Mesodermal cell (in vitro differentiated cells): ENCODE measurements around the gene WBP2.
A peak's percentile ranks its signal among the peaks of the same experiment; 100 is the strongest.

Experiments
- H3K27ac ChIP-seq: 2 replicates; pipeline ENCODE4 v1.7.0; 2013; ENCODE audit warnings: mild to moderate bottlenecking, low read depth, low read length, moderate library complexity; ENCODE audit not compliant: severe bottlenecking
- H3K36me3 ChIP-seq: 2 replicates; pipeline ENCODE4 v1.7.1; 2013; ENCODE audit warnings: mild to moderate bottlenecking, low read length, moderate library complexity; ENCODE audit not compliant: control insufficient read depth, insufficient read depth
- H3K4me1 ChIP-seq: one replicate; pipeline ENCODE4 v1.7.1; 2013; ENCODE audit warnings: mild to moderate bottlenecking, low read length; ENCODE audit not compliant: insufficient read depth, control insufficient read depth, poor library complexity, severe bottlenecking
- H3K4me3 ChIP-seq: 2 replicates; pipeline ENCODE4 v1.7.0; 2013; ENCODE audit warnings: low read length, control low read depth, mild to moderate bottlenecking; ENCODE audit not compliant: insufficient read depth, poor library complexity, severe bottlenecking; ENCODE audit errors: extremely low read depth
- H3K9me3 ChIP-seq: 2 replicates; pipeline ENCODE4 v1.7.1; 2013; ENCODE audit warnings: mild to moderate bottlenecking, low read length, moderate library complexity; ENCODE audit not compliant: control insufficient read depth
- WGBS, 2 experiments: methylation state at CpG; one replicate each; pipeline ENCODE4 v1.1.5; 2013; ENCODE audit warnings: missing lambda C conversion rate in 2 of 2; ENCODE audit not compliant: insufficient coverage in 2 of 2; 5-methylcytosine and 5-hydroxymethylcytosine counted together

The WBP2 gene

GRCh38 chr17:75832164-75832651, 22.9 kb downstream of the WBP2 start:
- Histone ChIP-seq H3K4me3 (no peak overlapping the region), H3K9me3 (no peaks in the 10 kb centered on the region), H3K36me3 (no peaks in the 10 kb centered on the region), H3K27ac (no peak overlapping the region), H3K4me1 (peaks cover 18% of the 10 kb centered on the region)
- 92 to 93% methylated on average over 9 to 10 of the region's 10 CpGs for WGBS, 2 experiments

- peaks cover 18% of the 10 kb centered on the region for H3K4me1 ChIP-seq
- H3K36me3 ChIP-seq: no peaks in the 10 kb centered on the region
- no peak overlapping the region for H3K27ac ChIP-seq
- 96 to 98% methylated on average over 4 to 5 of the region's 15 CpGs for WGBS, 2 experiments
- no peaks in the 10 kb centered on the region for H3K9me3 ChIP-seq
- H3K4me3 ChIP-seq: no peak overlapping the region
Measured at GRCh38 chr17:75831032-75831571, 24.0 kb downstream of the WBP2 start.

- Histone ChIP-seq H3K27ac (no peak overlapping the region), H3K4me3 (no peak overlapping the region), H3K4me1 (peaks cover 18% of the 10 kb centered on the region), H3K9me3 (no peaks in the 10 kb centered on the region), H3K36me3 (peaks cover 4% of the 10 kb centered on the region)
- 64 to 69% methylated on average over 25 to 27 of the region's 27 CpGs for WGBS, 2 experiments
Measured at GRCh38 chr17:75830164-75831031, 24.7 kb downstream of the WBP2 start.

- 93 to 95% methylated on average over 6 to 7 of the region's 7 CpGs for WGBS, 2 experiments
Measured at GRCh38 chr17:75829747-75830146, 25.4 kb downstream of the WBP2 start.

GRCh38 chr17:75828741-75829140, 26.4 kb downstream of the WBP2 start:
- H3K4me3 ChIP-seq: no peak overlapping the region

More at GRCh38 chr17:75829747-75830146, 25.4 kb downstream of the WBP2 start:
- H3K36me3 ChIP-seq: peaks cover 4% of the 10 kb centered on the region
- H3K9me3 ChIP-seq: no peaks in the 10 kb centered on the region
- no peak overlapping the region for H3K4me3 ChIP-seq
- peaks cover 18% of the 10 kb centered on the region for H3K4me1 ChIP-seq
- H3K27ac ChIP-seq: no peak overlapping the region

GRCh38 chr17:75828076-75828400, 27.1 kb downstream of the WBP2 start:
- Histone ChIP-seq H3K4me1 (peaks cover 14% of the 10 kb centered on the region), H3K27ac (no peak overlapping the region), H3K9me3 (no peaks in the 10 kb centered on the region), H3K4me3 (no peak overlapping the region), H3K36me3 (peaks cover 16% of the 10 kb centered on the region)
- WGBS, 2 experiments: 79 to 85% methylated on average over 10 of the region's 11 CpGs

More at GRCh38 chr17:75828741-75829140, 26.4 kb downstream of the WBP2 start:
- no peak overlapping the region for H3K27ac ChIP-seq
- H3K4me1 ChIP-seq: peaks cover 18% of the 10 kb centered on the region
- peaks cover 9% of the 10 kb centered on the region for H3K36me3 ChIP-seq
- 90 to 92% methylated on average over 19 of the region's 19 CpGs for WGBS, 2 experiments
- no peaks in the 10 kb centered on the region for H3K9me3 ChIP-seq

GRCh38 chr17:75827308-75828075, 27.6 kb downstream of the WBP2 start:
- Histone ChIP-seq H3K36me3 (peaks cover 21% of the 10 kb centered on the region), H3K4me3 (no peak overlapping the region), H3K4me1 (peaks cover 11% of the 10 kb centered on the region), H3K9me3 (no peaks in the 10 kb centered on the region), H3K27ac (peak overlapping the region; percentile 57)
- WGBS, 2 experiments: 54 to 61% methylated on average over 16 to 19 of the region's 21 CpGs

GRCh38 chr17:75826561-75827307, 28.4 kb downstream of the WBP2 start:
- peaks cover 3% of the 10 kb centered on the region for H3K4me1 ChIP-seq
- 92 to 94% methylated on average over 10 of the region's 14 CpGs for WGBS, 2 experiments
- no peak overlapping the region for H3K4me3 ChIP-seq
- H3K27ac ChIP-seq: peak overlapping the region; percentile 57
- peaks cover 27% of the 10 kb centered on the region for H3K36me3 ChIP-seq
- H3K9me3 ChIP-seq: no peaks in the 10 kb centered on the region

GRCh38 chr17:75825748-75826370, 29.3 kb downstream of the WBP2 start:
- 94 to 96% methylated on average over 8 to 12 of the region's 12 CpGs for WGBS, 2 experiments
- H3K9me3 ChIP-seq: no peaks in the 10 kb centered on the region
- peaks cover 36% of the 10 kb centered on the region for H3K36me3 ChIP-seq
- peaks cover 1% of the 10 kb centered on the region for H3K4me1 ChIP-seq
- no peak overlapping the region for H3K4me3 ChIP-seq
- H3K27ac ChIP-seq: no peak overlapping the region

- 90 to 94% methylated on average over 3 to 8 of the region's 13 CpGs for WGBS, 2 experiments
- Histone ChIP-seq H3K36me3 (peaks cover 41% of the 10 kb centered on the region), H3K4me3 (no peak overlapping the region), H3K27ac (no peak overlapping the region), H3K4me1 (no peaks in the 10 kb centered on the region), H3K9me3 (no peaks in the 10 kb centered on the region)
Measured at GRCh38 chr17:75825149-75825552, 30.0 kb downstream of the WBP2 start.
